Measurements from ENCODE around the gene TTI1.
A peak's percentile ranks its signal among the peaks of the same experiment; 100 is the strongest.

TTI1 gene

DNA sequence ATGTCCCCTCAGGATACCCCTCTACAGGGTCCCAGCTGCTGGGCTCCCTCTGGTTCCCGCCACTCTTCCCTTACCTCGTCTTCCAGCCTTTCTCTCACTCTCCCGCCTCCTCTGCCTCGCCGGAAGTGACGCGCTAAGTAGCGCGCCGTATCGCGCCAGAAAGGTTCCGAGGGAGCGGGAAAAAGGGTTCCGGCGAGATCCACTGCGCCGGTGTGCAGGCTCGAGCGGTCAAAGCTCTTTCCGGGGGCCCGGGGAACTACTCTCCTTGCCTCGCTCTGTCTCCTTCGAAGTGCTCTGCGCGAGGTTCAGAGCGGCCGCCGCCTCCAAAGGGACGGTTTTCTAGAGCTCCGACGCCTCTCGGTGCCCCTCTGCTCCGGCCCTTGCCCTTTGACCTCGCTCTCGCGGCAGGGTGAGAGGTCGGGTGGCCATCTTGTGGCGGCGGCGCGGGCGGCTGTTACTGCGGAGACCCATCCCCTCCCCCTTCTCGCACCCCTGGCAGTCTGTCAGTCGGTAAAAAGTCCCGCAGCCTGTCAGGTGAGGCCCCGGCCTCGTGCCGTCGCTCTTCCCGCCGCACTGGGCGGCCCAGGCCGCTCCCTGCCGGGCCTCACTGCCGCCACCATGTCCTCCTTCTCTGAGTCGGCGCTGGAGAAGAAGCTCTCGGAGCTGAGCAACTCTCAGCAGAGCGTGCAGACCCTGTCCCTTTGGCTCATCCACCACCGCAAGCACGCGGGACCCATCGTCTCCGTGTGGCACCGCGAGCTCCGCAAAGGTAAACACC lies at the start of gene TTI1, which contains the start of gene RPRD1B:
TTI1 (minus strand) TSS at position 127 of the 778 bp plus-strand sequence. CDS start 19,640 bp downstream, outside the sequence.
RPRD1B (plus strand) TSS at position 417 of the 778 bp plus-strand sequence; CDS start at position 619, 202 bp downstream.
- DNase-seq: peak; percentile 82 to 90

- no peak for DNase-seq
Observed at GRCh38 chr20:38082894-38083293, 49.6 kb upstream of the TTI1 start.

DNA sequence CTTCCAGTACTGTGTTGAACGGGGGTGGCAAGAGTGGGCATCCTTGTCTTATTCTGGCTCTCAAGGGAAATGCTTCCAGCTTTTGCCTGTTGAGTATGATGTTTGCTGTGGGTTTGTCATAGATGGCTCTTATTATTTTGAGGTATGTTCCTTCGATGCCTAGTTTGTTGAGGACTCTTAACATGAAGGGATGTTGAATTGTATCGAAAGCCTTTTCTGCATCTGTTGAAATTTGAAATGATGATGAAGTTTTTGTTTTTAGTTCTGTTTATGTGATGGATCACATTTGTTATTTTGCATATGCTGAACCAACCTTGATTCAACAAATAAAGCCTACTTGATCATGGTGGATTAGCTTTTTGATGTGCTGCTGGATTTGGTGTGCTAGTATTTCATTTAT lies 48.3 kb upstream of the TTI1 start:
- no peak for DNase-seq

- DNase-seq: no peak
Observed at GRCh38 chr20:38079353-38079752, 46.1 kb upstream of the TTI1 start.

GRCh38 chr20:38078084-38078483 lies 44.8 kb upstream of the TTI1 start:
- DNase-seq: no peak

DNA sequence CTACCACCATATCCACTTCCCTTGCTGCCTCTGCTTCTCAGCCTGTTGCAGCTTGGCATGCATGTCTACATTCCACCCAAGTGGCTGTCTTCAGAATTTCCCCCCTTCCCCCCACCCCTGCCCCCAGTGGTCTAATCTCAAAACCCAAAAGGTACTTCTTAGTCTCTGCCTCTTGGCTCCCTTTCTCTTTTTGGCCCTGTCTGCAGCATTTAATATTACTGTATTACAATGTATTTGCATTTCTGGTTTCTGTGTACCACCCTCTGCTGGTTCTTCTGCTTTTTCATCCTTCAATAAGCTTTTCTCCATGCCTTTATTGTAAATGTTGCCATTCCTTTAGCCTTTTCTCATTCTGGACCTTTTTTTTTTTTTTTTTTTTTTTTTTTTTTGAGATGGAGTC lies 43.3 kb upstream of the TTI1 start:
- DNase-seq: no peak

DNA sequence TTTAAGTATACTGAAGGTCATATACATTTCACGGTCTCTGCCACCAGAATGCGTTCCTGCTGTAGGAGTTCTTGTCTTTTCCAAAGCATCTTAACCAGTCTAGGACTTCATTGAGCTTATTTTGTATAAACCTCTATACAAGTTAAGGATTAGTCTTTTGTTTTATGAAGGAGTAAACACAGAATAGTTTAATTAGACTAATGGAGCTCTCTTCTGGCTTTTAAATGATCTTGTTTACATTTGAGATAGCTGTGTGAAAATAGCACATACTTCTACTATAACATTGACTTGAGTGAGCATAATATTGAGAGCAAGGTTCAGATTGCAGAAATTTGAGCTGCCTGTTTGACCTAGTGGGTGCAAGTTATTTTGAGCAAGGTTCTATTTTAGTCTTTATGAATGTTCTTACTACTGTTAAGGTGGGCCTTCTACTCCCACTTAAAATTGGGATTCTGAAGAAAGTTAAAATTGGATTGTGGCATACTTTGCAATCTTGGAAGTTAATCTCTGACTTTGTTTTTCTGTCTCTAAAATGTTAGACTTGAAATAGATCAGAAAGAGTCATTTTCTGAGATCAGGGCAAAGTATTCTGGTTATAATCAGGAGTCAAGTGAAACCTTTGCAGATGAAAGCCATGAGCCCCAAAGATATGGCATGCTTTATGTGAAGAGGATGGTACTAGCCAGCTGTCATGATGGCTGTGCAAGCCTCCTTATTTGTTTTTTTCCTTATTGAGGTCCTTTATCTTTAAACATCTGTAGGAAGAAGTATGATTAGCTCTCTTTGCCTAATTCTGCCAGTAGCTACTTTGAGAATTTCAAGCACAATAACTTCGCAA lies 42.1 kb upstream of the TTI1 start:
- no peak for DNase-seq

DNA sequence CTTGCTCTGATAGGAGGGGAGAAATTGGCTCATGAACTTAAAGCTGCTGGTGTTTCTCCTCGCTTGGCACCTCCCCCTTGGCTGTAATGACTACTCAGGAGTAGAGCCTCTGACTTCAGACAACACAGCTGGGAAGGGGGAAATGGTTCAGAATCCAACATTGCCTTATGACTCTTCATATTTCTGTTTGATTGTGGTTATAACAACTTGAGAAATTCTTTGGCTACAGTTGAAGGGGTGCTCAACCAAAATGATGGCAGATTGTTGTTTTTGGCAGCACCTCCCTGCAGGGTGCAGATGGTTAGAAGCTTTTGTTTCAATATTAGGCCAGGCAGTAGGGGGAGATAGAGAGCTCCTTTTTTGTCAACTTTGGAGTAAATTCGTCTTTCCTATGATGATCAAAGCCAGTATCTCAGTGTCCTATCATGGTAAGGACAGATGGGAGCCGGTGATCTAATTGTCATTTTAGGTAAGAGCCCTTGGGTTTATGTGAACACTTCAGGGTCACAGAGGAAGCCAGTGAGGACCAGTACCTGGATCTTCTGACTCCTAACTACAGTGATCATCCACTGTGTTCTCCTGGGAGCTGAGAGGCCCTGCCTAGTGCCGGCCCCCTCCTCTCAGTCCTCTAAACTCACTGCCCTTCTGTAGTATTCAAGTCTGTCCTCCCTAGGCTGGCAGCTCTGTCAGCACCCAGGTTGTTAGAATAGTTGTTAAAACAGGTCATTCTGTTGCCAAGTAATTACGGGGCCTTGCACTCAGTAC lies 40.2 kb upstream of the TTI1 start:
- DNase-seq: no peak

GRCh38 chr20:38072898-38073297 lies 39.6 kb upstream of the TTI1 start:
- no peak for DNase-seq

- no peak for DNase-seq
Observed at GRCh38 chr20:38067717-38068365, 34.6 kb upstream of the TTI1 start.

GRCh38 chr20:38066969-38067716 lies 33.9 kb upstream of the TTI1 start:
- DNase-seq: no peak

GRCh38 chr20:38065764-38066375 lies 32.6 kb upstream of the TTI1 start:
- DNase-seq: no peak

DNA sequence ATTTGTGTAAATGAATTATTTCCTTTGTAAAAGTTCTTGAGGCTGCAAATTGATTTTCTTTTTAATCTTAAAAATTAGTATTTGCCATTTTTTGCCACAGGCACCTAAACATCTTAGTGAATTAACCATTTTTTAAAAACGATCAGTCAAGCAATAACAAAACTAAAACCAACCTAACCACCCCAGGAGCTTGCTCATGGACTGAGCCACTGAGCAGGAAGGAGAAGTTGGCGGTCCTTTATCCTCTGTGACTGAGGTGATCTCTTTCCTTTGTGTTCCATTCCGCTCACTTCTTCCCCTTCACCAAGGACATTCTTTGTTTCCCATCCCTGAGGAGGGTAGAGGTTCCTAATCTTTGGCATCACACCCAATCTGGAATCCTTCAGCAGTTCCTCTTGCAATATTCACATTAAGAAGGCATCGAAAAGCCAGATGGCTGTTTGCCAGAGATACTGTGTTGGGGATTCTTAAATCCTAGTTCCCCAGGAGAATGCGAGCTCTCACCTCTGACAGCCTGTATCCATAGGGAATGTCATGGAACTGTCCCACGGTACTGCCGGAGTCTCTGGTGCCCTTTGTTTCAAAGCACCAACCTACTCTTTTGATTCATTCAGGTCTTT lies 30.8 kb upstream of the TTI1 start:
- DNase-seq: no peak

- no peak for DNase-seq
Observed at GRCh38 chr20:38062890-38063289, 29.6 kb upstream of the TTI1 start.

DNA sequence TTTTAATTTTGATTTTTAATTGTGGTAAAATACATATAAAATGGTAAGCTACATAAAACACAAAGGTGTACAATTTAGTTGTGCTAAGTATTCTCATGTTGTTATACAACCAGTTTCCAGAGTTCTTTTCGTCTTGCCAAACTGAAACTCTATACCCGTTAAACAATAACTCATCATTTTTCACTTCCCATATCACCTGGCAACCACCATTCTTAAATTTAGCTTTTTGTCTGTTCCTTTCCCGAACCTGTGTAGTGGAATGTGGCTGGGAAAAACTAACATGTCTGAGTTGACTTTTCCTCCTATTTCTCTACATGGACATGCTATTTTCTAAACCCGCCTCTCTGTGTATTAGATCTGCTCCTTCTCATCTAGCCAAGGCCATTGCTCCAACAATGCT lies 27.9 kb upstream of the TTI1 start:
- DNase-seq: no peak

GRCh38 chr20:38060536-38060935 lies 27.3 kb upstream of the TTI1 start:
- no peak for DNase-seq

DNA sequence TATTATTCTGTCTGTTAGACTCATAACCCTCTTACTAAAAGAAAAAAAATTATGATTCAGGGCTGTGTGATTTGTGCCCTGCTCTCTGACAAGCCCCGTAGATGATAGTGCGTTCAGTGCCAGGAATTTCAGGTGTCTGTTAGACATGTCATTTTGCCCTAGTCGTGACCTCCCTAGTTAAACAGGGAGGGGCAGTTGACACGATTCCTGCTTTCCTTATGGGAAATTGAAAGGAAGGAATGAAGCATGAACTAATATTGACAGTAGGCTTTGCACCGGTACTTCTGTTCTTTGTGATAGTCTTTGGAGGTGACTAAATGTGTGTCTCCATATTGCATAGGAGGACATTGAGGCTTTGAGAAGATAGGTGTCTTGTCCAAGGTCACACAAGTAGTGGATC lies 26.6 kb upstream of the TTI1 start:
- DNase-seq: no peak

DNA sequence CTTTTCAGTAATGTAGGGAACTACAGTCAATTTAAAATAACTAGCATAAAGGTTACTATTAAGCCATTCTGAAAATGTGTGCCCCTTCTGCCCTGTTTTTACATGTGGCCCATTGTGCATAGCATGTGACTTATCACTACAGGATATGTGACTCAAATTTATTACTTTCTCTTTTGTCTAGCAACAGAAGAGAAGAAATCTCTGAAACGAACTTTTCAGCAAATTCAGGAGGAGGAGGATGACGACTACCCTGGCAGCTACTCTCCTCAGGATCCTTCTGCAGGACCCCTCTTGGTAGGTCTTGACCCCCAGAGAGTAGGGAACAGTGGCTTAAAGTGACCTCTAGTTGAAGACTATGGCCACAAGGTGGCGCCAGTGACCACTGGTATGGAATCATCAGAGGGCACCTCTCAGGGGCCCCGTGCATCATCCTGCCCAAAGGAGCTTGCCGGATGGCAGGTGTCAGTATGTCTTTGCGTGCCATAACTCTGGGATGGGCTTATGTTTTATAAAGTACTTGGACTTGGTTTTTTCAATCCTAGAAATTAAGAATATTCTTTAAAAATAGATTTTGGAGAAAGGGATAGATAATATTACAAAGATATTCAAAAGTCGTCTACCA lies 24.2 kb upstream of the TTI1 start:
- DNase-seq: peak; percentile 57 to 58

DNA sequence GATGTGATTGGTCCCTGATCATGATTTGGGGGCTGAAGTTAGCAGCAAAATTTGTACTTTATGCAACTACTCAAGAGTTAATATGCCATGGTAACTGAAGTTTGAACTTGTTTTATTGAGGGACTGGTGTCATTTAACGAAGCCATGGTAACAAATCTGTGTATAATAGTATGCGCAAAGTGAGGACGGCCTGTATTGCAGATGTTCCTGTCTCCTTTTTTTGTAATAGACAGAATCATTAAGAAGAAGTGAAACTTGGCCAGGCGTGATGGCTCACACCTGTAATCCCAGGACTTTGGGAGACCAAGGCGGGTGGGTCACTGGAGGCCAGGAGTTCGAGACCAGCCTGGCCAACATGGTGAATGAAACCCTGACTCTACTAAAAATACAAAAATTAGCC lies 22.6 kb upstream of the TTI1 start:
- no peak for DNase-seq

DNA sequence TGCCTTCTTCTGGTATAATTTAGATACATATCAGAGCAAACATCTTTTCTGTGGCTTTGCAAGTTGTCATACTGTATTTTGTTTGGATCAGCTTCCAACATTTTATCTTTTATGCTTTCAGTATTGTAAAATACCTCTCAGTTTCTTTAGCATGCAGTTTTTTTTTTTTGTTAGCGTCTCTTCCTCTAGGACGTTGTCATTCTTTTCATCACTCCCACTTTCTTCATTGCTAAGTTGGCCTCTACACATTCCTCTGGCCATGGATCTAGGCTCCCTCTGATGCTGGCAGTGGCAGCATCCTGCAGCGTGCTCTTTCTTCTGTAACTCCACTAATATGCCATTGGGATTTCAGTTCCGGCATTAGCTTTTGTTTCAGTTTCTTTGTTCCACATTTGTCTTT lies 22.0 kb upstream of the TTI1 start:
- no peak for DNase-seq

- DNase-seq: no peak
Observed at GRCh38 chr20:38054647-38055046, 21.4 kb upstream of the TTI1 start.
